HG03442 (cell line): ENCODE results near the gene SMIM8.

Source experiments
- ATAC-seq: cut with Tn5 transposase; IDR thresholded peaks from one replicate; pipeline ENCODE4 v1.9.1; 2021; ENCODE audit warnings: mild to moderate bottlenecking, moderate library complexity; ENCODE audit not compliant: unreplicated experiment

SMIM8 gene

DNA sequence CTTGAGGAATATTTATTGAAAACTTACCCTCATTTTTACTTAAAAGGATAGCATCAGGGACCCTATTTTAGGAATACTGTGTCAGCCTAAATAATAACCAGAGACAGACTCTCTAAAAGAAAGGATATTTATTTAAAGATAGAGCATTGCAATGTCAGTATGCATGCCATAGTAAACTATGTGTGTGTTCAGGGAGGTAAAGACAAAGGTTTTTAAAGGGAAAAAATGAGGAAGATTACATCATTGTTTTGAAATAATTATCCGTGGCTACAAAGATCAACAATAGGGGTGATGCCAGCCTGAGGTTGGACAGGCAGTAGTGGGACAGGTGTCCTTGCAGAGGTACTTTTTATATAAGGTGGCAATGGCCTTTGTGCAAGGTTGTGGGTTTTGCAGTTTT is 61.6 kb downstream of the SMIM8 start:
- ATAC-seq, result no peak

DNA sequence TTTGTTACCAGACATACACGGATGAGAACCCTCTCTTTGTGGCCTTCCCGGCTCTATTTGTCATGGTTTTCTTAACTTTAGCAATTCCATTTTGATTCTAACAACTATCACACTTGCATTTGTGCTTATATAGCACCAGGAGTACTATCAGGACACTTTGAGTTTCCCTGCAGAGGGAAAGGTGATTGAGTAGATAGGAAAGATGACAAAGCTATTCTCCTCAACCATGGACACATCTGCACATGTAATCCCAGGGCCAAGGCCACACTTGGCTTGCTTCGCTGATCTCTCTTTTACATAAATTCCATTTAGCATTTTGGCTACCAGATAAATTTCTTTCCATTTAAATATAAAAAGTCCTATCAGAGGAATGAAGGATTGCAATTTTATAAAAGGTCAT is 62.1 kb downstream of the SMIM8 start:
- no peak for ATAC-seq

DNA sequence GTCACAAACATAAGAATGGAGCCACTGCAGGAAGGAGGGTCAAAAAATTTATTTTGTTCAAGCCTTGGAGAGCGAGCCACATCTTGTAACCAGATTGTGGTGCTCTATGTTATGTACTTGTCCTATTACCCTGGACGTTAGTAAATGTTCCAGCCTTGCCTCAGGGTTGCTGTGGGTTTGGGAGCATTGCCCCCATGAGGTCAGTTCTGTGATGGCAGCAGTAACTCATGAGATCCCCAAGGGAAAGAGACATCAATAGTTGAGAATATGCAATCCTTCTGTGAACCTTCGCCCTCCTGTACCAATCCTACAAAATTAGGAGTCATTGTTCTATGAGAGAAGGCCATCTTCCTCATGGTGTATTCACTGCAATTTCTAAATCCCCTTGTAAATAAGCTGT is 68.9 kb downstream of the SMIM8 start:
- peak; percentile 58 for ATAC-seq
